Iris pigment epithelial cell (primary cell): ENCODE measurements around the gene HOXA9.

ENCODE experiments used
- DNase-seq: peaks from one replicate; pipeline ENCODE4 v3.0.0-alpha.2; 2011; ENCODE audit warnings: low read depth

HOXA9 gene

DNA sequence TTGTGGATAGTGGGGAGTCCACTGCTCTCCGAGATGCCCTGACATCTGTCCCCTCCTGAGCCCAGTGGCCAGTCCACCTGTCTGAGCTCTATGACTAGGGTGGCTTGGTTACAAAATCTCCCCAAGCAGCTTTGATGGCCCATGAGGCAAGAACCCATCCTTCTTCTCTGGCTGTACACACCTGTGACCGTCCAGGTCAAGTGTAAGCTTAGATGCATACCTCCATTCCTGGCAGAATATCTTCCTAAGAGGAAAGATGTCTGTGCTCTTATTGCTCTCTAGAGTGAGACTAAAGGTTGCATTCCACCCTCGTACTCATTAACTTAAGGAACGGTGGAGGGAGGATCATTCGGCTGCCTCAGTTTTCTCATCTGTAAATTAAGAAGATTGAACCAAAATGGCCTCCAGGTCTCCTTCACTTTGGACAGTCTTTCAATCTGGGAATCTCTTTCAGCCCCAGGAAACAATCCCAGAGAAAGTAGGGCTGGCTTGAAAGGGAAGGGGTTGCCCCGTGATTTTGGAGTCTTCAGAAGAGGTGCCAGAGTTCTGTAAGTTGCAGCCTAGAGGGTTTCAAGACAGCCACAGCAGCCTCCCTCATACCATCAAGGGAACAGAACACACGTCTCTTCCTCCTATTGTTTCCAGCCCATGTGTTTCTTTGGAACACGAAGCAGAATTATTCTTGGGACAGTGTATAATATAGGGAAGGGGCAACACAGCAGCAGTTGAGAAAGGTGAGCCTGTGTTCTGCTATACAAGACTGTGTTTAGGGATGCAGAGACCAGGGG, 40.2 kb downstream of the HOXA9 start:
- no peak for DNase-seq

DNA sequence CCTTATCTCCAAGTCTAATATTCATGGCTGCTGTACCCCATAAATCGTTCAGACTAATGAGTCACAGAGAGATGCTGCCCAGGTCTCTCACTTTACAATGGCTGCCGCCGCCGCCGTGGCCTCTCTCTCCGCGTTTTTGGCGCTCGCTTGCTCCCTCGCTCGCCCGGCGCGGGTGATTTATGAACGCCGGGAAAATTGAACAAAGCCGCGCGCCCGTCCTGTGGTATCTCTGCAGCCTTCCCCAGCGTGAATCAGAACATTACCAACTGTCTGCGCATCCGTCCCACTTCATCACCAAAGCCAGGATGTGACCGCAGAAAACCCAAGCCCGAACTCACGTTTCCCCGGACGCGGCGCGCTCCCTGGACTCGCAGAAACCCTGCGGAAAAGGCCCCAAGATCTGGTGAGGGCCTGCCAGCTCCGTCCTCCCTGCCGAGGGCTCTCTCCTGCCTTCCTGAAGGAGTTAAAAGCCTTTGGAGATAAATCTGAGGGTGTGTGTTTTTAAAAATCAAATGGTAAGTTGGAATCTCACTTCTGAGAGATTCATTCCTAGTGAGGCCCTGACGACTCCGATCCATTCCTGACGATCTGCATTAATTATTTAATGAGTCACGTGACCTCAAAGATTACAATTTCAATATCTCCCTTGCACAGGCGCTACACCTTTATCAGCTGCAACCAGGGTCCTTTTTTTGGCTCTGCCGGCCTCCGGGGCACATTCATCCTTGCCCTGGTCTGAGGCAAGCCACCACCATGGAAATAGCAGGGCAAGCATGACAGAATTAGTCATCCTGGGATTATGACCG, 41.0 kb downstream of the HOXA9 start:
- no peak for DNase-seq

DNA sequence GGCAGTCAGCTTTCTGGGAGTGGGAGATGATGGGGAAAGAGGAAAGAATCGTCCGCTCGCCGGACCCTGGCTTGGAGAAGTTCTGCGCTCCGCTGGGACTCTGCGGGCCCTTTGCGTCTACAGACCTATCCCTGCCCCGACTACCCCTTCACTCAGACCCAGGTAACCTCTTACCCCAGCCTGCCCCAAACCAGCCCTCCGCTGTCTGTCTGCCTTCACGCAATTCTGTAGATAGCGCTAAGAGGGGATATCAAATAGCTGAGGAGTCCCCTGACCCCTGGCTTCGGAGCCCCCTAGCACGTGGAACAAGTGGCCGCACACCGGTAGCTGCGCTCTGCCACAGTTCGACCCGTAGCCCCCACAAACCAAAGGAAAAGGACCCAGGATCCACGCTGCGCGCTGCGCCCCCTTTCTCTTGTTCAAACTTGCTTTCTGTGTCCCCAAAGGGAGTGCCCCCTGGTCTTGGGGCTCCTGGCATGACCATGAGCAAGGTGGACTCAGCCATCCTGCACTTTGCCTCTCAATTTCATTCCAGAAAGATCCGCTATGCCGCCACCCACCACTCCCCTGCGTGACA, 41.8 kb downstream of the HOXA9 start:
- DNase-seq = no peak

DNA sequence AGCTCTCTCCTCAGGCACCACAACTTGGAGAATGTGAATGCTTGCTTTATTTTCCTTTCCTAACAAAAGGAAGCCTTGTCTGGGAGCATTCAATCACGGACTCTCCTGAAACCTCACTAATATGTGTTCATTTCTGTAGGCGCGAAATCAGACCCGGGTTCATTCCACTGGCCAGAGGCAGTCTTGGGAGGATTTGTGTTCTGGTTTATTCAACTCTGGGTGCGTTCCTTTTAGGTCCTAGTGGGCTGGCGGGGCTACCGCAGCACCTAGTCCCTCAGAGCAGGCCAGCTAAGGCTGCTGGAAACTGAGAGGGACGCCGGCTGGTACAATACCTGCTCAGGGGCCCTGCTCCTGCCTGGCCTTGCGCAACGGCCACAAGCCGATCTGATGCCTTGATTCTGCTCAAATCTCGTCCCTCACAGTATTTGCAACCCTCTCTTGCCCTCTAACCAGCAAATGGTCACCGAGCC, 42.3 kb downstream of the HOXA9 start:
- no peak for DNase-seq

DNA sequence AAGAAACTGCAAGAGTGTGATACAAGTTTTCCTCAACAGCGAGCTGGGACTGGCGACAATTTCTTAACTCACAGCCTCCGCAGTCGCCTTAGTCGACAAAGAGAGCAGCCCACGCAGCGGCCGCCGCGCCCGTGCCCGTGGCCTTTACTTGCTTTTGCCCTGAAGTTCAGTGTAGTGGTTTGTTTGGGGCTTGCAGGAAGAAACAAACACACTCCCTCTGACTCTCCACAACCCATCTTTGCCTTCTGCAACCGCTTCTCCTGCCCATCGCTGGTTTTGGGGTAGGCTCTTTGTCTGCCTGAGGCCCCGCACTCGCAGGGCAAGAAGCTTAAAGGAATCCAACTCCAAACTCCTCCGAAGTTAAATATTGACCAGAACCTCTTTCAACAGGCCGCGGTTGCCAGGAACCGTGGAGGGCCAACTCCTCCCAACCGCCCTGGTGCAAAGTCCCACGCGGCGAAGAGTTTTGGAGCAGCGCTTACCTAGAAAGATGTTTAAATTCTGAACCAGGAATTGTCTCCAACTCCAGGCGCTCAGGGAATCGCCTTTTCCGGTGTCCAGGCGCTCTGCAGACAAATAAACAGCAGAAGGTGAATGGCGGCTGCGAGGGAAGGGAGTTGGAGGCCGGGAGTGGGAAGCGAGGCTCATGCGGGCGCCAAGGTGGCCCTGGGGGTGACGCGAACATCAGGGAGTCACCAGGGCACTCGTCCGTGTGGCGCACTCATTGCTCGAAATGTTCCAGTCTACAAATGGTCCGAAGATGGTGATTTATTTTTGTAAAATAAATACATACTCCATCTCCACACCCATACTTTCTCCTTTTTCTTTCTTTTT, 43.0 kb downstream of the HOXA9 start:
- no peak for DNase-seq

DNA sequence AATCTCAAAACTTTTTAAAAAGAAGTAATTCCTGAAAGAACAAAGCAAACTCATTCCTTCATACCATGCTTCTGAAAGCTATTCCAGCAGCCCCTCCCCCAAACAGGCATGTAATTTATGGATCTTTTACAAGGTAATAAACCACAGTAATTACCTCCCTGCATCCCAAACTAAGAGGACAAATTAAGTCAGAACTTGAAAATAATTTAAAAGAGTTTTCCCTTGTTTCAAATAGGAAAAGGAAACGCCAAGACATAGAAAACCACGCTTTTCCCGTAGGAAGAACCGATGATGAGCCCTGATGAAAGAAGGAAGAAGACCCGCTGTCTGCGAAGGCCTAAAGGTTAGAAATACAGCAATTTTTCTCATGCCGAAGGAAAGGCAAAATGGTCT, 43.7 kb downstream of the HOXA9 start:
- no peak for DNase-seq

DNA sequence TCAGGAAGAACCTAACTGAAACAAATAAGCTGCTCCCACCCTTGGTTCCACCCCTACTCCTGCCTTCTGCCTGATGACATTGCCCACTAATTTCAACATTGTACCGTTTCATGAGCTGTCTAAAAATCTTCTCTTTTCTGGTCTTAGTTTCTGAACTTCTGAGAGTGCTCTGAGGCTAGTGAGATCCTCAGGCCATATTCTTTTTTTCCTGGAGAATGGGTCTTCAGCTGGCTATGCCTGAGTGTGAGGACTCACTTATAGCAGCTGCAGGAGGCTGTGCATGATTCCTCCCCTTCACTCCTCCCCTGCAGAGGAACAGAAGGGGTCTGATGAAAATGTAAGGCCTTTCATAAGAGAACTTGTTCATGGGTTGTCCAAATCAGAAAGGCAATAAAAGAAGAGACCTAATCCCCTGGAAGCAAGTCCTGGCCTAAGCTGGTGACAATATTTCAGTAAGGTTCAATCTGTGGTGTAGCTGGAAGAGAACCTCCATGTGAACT, 45.9 kb downstream of the HOXA9 start:
- no peak for DNase-seq

DNA sequence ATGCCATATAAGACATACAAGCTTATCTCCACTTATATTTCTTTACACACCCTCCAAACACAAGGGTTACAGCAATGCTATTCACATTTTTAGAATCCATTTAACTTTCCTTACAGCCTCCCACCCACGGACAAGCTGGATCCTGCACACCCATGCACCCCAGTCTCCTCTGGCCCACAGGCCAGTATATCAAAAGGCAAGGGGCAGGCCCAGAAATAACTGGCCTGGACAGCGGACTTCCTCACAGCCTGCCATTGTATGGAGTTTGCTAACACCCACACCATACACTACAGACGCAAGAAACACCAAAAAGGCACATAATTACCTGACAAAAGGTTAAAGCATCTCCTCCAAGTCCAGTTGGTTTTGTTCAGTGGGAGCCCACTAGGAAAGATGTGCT, 46.8 kb downstream of the HOXA9 start:
- no peak for DNase-seq

DNA sequence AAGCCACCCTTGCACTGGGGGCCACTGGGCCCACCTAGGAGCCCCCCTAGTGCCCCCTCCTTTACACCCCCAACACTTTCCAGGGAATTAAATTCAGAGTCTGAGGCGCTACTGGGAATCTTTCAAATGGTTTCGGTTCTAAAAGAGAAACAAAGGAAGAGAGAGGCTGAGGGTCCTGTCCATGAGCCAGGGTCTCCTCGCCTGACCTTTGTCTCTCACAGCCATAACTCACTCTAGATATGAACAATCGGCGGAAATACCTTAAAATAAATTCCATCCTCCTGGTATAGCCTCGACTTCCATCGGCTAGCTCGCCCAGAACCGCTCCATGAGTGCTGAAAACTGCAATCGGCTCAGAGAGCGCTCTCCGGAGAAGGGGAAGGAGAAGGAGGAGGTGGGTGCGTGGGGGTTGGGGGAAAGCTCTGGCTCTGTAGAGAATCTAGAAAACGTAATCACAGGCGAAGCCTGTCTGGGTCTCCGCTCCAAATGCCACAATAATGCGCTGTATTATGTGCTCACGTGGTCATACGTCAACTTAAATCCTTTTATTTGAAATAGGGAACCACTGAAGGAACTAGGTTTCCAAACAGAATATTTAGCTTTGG, 47.3 kb downstream of the HOXA9 start:
- DNase-seq = no peak

DNA sequence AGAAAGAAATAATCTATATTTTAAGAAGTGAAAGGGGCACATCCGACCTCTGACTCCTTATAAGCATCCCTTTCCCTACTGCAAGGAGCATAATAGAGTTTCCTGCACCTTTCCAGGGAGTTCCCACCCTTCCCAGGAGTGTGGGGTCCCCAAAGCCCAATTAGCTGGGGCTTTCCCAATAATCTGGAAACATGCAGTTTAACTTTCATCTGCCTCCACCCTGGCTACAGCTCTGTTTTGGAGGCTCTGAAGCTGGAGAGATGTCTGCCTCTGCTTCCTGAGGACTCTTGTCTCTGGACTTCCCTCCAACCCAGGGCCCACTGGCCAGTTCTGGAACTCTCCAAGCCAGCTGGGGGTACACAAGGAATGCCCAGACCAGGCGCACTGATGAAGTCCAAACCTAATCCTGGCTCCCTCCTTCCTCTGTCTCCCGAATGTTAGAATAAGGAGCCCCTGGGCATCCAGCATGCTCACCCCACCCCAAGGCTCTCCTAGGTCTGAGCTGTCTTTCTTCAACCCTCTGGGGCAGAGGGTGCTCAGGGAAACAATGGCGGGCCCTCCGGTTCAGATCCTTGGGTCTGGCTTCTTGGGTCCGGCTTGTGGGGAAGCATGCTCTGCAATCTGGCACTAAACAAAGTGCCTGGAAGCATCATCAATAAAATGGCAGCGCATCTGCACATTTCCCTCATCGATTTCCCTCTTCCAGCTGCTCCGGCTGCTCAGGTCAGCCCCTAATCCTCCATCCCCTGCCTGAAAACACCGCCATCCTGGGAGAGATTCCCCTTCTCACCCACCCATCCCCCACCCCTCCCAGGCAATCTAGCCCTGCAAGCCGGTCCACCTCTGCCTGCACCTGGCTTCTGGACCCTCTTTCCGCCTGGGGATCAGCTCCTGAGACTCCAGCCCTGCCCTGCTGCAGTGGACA, 48.1 kb downstream of the HOXA9 start:
- DNase-seq = no peak

DNA sequence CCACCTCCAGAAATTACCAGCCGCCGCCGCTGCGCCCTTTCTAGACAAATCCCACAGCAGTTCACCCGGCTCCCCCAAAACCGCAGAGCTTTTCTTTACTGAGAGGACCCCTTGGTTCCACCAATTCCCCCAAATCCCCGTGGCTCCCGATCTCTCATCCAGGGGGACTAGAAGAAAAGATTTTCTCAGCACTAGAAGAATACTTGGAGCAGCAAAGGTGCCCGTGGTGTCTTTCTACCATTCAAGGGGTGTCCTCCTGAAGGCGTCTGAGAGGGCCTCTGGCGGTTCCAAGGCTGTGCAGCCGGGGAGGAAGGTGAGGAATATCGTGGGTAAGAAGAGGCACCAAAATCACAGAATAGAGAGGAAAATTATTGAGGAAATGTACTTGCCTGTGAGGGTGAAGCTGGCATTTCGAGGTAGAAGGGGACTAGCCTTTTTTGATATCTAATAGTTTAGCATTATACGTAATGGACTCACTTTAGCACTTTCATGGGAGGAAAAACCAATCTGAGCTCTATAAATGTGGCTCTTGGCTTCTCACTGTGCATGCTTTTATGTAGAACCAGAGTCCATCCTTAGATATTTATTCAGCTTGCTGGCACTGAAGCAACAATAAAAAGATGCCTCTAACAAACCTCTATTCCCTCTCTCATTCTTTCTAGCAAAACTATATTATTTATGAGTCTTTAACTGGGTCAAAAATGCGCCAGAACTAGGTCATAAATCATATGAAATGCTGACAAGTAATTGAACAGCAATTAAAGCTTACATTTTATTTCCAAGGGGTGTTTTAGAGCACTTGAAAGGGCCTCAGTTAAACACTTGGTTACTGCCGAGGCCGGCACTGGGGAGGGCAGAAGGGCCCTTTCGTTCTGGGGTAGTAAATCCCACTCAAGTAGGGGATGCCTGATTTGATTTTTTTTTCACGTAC, 49.0 kb downstream of the HOXA9 start:
- DNase-seq = no peak

DNA sequence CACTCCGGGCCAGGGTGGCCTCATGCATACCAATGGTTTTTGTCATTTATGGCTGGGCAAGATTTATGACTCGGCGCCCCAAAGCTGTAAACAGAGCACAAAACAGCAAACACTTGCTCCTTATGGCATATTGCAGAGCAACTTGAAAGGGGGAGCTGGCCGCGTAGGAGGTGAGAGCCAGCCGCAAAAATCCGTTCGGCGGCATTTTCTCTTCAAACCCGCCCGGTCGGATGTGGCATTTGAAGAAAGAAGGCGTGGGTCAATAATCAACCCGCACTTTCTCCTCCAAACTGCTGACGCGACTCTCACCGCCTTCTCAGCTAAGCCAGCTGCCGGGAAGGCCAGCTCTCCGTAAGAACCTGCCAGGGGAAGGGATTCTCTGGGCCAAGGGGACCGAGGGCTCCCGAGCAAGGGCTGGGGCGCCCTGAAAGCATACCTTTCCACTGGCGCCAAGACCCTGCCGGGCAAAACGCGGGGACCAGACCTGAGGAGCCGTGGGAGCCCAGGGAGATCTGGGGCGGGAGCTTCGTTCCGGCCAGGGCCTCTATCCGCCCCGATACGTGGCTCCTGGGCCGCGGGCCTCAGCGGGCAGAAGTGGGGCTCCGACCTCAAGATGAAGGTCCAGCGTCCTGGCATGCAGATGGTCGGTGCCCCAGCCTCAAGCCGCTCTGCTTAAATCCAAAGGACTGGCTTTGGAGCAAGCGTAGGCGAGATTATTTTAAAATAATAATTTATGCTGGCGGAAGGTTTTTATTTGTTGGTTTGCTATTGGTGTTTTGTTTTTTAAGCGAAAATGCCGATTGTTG, 49.9 kb downstream of the HOXA9 start:
- no peak for DNase-seq

DNA sequence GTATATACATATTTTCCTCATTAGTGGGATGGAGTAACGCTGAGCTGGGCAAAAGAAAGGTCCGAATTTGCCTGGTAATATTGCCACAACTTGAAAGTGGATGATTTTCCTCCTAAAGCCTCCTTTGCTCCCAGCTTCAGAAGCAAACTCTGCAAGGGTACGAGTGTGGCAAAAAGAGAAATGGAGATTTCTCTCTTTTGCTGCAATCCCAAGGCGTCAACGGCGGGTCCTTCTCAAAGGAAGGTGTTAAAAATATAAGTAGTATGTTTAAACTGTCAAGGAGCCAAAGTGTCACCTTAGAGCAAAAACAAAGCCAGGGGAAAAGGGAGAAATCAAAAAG, 50.5 kb downstream of the HOXA9 start:
- DNase-seq = no peak

DNA sequence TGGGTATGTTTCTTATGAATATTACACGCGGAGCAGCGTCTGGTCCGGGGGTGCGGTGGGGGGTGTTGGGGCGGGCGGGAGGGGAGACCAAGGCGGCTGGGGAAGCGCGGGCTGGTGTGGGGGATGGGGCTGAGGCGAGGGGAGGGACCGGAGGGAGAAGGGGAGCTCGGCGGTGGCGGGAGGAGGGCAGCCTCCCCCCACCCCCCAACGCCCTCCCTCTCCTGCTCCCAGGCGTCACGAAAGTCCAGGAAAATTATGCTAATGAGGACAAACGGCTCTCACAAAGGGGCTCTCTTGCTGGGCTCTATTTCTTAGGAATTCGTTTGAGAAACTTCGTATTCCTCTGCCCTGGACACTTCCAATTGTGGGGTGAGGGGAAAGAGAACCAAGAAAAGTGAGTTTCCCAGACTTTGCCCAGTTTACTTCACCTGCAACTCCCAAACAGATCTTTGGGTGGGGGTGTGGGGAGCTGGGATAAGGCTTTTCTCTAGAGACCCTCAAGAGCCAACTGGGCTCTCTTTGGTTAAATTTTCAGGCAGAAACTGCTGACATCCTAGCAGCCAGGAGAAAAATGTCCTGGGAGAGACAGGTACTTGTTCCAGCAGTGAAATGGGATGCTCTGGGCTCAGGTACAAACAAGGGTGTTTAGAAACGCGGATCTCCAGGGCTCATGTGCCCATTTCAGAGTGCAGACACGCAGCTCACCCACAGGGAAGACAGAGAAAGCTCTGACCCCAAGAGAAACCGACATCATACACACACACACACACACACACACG, 51.2 kb downstream of the HOXA9 start:
- no peak for DNase-seq

DNA sequence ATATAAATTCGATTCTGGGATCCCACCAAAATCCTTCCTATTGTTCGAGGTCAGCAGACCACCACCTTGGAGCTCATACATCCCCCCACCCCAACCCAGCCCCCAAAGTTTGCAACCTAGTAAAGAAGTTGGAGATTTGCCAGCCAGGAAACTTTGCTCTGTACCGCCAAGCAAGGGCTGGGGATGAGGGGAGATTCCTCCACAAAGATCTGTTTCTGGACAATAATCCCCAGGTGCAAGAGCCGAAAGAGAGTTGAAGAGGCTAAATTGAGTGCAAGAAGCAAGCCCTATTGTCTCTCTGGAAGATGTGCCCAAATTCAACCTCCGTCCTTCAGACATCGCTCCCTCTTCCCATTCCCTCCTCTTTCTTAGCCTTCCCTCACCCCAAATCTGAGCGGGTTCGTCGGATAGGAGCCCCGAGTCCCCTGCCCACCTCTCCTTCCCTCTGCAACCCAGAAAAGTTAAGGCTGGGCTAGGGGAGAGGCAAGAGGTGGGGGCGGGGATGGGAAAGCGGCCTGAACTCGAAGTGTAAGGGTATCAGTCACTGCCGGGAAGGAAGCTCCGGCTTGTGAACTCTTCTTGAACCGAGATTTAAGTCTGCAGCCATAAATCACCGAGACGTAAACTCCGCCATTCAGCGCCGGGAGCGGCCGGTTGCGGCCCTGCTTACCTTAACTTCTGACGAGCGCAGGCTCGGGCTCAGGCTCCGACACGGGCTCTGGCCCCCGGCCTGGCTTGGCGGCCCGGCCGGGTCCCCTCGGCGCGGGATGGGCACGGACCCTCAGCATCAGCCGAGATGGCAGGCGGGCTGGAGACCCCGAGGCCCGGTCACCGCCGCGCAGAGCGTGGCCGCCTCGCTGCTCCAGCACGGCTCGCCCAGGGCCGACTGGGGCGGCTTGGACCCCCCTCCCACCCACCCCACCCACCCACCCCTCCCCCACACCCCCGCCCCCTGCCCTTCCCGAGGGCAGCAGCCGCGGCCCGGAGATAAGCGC, 52.1 kb downstream of the HOXA9 start:
- DNase-seq = no peak
